ENCODE results near the gene PNMA8C.
"Not testable (repeated sequence)": the region's sequence is repeated elsewhere in the genome, so short reads cannot be mapped to it uniquely, and the experiment has no call there.

The PNMA8C gene

DNA sequence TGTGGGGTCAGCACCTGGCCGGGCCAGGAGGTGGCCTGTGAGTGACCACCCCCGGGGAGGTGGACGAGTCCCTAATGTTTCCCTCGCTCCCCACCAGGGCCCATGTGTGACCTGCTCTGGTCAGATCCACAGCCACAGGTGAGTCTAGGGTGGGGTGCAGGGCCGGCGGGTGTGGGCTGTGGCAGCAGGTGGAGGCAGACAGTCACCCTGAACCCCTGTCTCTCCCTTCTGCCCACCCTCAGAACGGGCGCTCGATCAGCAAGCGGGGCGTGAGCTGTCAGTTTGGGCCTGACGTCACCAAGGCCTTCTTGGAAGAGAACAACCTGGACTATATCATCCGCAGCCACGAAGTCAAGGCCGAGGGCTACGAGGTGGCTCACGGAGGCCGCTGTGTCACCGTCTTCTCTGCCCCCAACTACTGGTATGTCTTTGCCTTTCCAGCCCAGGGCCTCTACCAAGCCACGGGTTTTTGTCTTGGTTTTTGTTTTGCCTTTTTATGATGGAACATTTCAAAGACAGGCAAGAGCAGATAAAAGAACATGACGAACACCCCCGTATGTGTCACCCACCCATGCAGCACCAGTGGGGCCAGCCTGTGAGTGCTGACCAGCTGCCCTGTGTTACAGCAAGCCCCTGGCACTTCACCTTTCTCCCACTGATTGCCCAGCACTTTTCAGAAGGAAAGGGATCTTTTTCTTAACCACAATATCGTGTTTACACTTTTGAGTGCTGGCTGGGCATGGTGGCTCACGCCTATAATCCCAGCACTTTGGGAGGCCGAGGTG, 40.2 kb downstream of the PNMA8C start:
- no peak for DNase-seq

DNA sequence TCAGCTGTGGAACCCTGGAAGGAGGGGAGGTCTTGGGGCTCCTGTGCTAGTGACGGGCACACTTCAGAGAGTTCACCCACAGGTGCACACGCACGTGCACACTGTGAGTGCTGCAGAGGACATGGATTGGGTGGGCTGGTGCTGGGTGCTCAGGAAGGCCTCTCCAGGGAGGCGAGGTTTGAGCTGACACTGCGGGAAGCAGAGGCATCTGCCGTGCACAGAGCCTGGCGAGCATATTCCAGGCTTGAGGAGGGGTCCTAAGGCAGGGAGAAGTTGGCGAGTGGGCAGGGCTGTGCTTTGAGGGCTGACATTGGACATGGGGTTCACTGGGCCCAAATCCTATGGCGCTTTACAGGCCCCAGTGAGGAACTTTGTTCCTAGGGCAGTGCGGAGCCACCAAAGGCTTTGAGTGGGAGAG, 41.0 kb downstream of the PNMA8C start:
- no peak for DNase-seq

DNA sequence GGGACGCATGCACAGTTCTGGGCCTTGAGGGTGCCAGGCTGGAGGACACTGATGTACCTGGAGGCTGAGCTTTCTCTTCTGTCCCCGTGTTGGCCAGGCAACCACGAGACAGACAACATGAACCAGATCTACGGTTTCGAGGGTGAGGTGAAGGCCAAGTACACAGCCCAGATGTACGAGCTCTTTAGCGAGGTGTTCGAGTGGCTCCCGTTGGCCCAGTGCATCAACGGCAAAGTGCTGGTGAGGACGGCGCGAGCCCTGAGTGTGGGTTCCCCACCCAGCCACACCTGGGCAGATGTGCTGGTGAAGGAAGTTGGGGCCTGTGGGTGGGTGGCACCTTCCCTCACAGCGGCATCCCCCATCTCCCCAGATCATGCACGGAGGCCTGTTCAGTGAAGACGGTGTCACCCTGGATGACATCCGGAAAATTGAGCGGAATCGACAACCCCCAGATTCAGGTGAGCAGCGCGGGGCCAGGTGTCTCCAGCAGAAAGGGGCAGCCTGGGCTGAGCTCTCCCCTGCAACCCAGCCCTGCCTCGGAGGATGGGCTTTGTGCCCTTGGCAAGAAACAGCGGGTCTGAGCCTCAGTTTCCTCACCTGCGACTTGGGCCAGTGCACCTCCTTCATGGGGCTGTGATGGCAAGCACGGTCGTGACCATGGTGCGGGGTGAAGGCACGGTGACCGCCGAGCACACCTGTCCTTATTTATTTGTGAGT, 41.6 kb downstream of the PNMA8C start:
- no peak for DNase-seq

DNA sequence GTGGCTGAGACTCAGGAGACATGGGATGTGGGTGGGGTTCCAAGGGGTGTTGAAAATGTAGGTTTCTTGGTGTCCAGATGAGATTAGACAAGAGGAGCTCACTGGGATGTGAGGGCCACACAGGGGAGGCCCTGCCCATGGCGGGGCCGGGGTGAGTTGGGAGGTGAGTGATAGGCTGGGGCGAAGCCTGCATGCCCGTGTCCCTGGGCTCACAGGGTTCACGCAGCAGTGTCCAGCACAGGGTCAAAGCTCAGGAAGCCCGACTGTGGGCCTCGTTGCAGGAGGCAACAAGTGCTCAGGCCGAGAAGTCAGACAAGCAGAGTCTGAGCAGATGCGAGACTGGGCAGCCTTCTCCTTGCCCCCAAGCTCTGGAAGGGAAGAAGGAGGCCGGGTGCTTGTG, 42.6 kb downstream of the PNMA8C start:
- no peak for DNase-seq

DNA sequence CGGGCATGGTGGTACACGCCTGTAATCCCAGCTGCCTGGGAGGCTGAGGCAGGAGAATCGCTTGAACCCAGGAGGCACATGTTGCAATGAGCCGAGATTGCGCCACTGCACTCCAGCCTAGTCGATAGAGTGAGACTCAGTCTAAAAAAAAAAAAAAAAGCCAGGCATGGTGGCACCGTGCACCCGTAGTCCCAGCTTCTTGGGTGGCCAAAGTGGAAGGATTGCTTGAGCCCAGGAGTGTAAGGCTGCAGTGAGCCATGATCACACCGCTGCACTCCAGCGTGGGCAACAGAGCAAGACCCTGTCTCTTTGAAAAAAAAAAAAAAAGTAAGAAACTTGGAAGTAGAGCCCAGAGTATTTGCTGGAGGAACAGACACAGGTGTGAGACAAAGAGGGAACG, 43.1 kb downstream of the PNMA8C start:
- no peak for DNase-seq

DNA sequence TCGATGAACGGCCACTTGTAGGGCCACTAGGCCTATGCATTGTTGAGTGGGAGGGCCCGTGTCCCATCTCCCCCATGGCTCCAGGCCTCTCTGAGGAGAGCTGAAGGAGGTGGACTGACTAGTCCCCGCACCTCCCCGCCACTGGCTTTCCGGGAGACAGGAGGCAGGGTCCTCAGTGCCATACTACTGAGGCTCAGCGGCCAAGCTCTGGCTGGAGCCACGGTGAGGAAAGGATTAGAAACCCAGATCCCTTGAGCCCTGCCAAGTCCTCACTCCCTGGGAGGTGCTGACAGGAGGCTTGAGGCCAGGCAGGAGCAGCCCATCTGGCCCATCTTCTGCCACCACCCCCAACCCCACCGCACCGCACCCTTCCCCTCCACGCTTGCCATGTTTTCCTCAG, 44.3 kb downstream of the PNMA8C start:
- DNase-seq: no peak

DNA sequence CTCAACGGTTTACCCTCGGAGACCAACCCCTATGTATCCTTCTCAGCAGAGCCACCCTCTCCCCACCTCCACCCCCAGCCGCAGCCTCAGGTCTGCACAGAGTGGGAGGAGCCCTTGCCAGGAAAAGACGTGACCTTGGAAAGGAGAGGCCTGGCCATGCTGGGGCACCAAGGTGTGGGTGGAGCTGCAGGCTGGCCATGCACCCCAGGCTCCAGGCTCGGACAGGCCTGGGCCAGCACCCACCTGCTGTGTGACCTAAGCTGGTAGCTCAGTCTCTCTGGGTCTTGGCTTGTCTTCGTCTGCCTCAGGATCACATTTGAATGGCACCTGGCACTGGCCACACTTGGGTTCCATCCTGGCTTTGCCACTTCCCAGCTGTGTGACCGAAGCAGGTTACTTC, 44.9 kb downstream of the PNMA8C start:
- DNase-seq: no peak

DNA sequence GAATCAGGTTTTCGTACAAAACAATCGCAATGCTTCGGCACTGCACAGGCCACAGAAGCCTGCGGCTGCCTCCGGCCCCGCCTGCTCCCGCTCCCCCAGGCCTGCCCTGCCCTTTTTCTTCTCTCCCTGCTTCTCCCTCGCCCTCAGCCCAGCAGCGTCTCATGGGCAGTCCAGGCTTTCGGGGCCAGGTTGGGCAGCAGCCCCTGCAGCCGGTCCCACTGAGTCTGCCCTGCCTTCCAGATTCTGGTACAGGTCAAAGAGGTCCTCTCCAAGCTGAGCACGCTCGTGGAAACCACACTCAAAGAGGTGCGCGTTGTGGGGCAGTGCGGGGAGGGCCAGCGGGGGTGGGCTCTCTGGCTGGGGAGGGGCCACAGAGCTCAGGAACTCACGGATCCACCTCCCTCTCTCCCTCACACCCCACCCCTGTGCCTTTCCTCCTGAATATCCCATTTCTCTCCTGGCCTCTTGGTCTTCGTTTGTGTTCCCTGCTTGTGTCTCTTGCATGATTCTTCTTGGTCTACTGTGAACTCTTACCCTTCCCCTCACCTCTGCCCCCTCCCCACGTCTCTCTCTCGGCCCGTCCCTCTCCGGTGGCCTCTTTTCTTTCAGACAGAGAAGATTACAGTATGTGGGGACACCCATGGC, 45.4 kb downstream of the PNMA8C start:
- DNase-seq: no peak

DNA sequence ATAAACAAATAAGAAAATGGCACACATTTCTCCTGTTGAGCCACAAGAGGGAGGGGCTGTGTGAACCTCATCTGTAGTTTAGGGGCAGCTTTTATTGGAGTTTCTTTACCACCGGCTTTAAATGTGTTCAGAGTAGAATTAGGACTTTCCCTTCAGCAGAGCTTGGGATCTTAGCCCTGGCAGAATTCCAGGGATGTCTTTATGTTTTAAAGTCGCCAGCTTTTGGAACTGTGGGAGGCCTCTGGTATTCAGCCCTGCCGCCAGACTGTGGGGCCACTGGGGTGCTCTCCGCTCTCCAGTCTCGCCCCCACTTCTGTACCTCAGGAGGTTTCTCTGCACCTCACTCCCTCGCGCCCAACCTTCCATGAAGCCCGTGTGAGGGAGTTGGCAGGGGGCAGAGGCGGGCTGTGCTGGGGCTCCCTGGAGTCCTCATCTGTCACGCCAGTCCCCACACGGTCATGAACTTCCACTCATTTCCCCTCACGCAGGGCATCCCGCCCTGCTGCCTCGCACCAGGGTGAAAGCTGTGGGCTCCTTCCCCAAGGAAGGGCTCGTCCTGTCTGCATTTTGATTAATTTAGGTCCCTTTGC, 46.9 kb downstream of the PNMA8C start:
- DNase-seq: no peak

DNA sequence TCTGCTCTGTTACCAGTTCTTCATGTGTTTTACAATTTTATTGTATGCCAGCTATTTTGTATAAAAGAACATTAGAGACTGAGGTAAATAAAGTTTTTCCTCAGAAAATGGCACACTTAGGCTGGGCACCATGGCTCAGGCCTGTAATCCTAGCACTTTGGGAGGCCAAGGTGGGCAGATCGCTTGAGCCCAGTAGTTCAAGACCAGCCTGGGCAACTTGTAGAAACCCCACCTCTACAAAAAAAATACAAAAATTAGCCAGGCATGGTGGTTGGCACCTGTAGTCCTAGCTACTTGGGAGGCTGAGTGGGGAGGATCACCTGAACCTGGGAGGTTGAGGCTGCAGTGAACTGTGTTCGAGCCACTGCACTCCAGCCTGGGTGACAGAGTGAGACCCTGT, 47.4 kb downstream of the PNMA8C start:
- DNase-seq: no peak

DNA sequence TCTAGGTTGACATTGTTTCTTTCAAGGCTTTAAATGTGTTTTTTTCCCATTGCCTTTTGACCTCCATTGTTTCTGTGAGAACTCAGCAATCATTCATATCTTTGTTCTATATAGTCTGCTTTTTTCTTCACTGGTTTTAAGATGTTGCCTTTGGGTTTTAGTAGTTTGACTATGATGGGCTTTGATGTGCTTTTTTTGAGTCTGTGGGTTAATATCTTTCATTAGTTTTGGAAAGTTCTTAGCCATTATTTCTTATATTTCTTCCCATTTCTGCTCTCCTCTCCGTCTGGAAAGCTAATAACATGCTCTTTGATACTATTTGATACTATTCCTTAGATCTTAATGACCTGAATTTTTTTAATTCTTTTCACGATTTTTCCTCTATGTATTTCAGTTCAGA, 48.0 kb downstream of the PNMA8C start:
- no peak for DNase-seq

DNA sequence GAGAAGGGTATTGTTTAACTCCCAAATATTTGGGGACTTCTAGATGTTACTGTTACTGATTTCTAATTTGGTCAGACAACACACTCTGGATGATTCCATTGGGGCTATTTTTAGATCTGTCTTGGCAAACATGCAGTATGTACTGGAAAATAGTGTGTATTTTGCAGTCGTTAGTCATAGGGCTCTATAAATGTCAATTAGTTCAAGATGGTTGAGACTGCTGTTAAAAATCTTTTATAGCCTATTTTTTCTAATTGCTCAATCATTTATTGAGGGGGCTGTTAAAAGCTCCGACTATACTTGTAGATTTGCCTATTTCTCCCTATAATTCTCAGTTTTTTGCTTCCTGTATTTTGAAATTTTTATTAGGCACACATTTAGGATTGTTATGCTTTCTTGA, 50.5 kb downstream of the PNMA8C start:
- no peak for DNase-seq

DNA sequence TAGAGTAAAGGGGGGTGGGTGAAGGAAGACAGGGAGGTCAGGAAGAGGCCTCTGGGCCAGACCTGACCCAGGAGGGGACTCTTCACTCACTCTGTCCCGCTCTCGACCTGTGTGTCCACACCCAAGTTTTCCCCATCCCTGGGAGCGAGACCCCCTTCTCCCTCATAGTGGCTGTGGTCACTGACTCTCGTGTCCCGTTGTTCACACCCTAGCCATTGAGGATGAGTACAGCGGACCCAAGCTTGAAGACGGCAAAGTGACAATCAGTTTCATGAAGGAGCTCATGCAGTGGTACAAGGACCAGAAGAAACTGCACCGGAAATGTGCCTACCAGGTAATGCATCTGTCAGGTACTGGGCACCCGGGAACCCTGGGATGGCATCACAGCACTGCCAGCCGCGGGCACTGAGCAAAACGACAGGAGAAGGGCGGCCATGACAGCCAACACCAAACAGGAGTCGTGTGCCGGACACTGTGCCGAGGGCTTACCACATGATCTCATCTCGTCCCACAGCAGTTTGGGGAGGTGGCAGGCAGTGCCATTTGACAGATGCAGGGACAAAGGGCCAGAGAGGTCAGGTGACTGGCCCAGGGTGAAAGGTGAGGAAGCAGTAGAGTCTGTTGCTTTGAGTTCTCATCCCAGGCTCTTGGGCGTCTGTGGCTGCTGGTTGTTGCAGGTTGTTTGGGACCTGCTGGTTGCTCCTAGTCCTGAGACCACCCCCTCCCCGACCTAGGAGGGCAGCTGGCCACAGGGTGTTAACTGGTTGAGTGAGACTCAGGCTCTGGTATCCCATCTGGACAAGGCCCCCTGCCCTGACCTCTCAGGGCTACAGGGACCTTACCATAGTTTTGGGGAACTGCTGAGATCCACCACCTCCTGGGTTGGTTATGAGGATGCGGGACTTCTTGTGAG, 52.2 kb downstream of the PNMA8C start:
- DNase-seq: no peak

DNA sequence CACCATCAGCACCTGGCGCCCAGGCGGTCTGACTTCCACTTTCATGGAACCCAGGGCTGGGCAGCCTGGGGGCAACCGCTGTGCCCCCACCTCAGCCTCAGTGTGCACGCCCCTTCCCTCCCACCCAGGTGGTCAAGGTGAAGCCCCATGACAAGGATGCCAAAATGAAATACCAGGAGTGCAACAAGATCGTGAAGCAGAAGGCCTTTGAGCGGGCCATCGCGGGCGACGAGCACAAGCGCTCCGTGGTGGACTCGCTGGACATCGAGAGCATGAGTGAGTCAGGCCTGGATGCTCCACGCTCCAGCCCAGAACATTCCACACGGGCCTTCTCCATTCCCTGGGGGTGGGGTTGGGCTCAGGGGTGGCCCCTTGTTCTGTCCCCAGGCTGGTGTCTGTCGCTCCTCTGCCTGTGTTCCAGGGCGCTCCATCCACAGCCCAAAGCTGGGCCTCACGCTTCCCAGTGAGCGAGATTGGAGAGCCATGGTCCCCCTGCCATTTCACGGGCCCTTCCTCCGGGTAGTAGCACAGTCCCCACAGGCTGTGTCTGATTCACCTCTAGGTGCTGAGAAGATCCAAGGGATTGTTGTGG, 53.2 kb downstream of the PNMA8C start:
- not testable (repeated sequence) for DNase-seq
